Stimulated activated CD4-positive, alpha-beta T cell treated with anti-CD3 and anti-CD28 coated beads, TNF-alpha, amount 100 ng/mL, for 4 hours (primary cell): ENCODE measurements around the gene CDHR5.
"Not testable (repeated sequence)": the region's sequence is repeated elsewhere in the genome, so short reads cannot be mapped to it uniquely, and the experiment has no call there.

ENCODE experiments used
- DNase-seq, 3 experiments: peaks; one replicate each; pipeline ENCODE4 v3.0.0-alpha.2; 2020; ENCODE audit warnings: low read depth in 3 of 3

The CDHR5 gene, protein sequence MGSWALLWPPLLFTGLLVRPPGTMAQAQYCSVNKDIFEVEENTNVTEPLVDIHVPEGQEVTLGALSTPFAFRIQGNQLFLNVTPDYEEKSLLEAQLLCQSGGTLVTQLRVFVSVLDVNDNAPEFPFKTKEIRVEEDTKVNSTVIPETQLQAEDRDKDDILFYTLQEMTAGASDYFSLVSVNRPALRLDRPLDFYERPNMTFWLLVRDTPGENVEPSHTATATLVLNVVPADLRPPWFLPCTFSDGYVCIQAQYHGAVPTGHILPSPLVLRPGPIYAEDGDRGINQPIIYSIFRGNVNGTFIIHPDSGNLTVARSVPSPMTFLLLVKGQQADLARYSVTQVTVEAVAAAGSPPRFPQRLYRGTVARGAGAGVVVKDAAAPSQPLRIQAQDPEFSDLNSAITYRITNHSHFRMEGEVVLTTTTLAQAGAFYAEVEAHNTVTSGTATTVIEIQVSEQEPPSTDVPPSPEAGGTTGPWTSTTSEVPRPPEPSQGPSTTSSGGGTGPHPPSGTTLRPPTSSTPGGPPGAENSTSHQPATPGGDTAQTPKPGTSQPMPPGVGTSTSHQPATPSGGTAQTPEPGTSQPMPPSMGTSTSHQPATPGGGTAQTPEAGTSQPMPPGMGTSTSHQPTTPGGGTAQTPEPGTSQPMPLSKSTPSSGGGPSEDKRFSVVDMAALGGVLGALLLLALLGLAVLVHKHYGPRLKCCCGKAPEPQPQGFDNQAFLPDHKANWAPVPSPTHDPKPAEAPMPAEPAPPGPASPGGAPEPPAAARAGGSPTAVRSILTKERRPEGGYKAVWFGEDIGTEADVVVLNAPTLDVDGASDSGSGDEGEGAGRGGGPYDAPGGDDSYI

GRCh38 chr11:624705-625635, at the start of gene CDHR5:
TSS of gene CDHR5 (minus strand) at chr11:624955. CDS start at chr11:624902, 53 bp downstream.
- DNase-seq = no peak

- DNase-seq = no peak
Observed at GRCh38 chr11:674406-674805, 49.7 kb upstream of the CDHR5 start.

- DNase-seq = no peak
Observed at GRCh38 chr11:673866-674265, 49.1 kb upstream of the CDHR5 start.

GRCh38 chr11:665704-666281, 41.0 kb upstream of the CDHR5 start:
- no peak for DNase-seq

- no peak for DNase-seq
Observed at GRCh38 chr11:665062-665703, 40.4 kb upstream of the CDHR5 start.

- DNase-seq = no peak
Observed at GRCh38 chr11:662689-663274, 38.0 kb upstream of the CDHR5 start.

DNA sequence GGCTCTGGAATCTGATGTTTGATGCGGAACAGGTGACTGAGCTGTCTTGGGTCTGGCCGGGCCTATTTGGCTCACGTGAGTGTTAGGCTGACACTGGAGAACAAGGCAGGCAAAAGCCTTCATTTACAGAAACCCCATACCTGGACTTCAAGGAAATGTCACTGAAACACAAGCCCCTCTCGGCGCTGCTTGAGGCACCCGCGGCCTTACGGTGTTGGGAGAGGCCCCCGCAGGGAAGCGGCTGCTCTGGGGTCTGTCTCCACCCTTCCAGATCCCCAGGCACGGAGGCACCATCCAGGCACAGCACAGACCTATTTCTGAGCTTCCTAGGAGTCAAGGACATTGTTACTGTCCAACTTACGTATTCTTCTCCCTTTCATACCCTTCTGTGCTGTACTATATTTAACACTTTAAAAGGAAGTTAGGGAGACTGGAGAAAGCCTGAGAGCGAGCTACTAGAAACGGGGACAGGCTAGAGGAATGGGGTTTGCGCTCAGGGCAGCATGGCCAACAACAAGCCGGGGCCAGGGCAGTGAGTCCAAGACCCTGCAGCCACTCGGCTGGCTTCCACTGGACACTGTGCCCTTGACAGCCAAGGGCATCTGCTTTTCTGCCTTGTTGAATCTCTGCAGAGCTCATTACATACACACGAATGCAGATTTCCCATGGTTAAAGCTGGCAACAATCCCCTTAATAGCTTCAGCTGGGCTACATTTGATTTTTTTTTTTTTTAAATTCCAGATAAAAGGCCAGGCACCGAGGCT, 36.1 kb upstream of the CDHR5 start:
- no peak for DNase-seq

- no peak for DNase-seq
Observed at GRCh38 chr11:660281-660680, 35.5 kb upstream of the CDHR5 start.

DNA sequence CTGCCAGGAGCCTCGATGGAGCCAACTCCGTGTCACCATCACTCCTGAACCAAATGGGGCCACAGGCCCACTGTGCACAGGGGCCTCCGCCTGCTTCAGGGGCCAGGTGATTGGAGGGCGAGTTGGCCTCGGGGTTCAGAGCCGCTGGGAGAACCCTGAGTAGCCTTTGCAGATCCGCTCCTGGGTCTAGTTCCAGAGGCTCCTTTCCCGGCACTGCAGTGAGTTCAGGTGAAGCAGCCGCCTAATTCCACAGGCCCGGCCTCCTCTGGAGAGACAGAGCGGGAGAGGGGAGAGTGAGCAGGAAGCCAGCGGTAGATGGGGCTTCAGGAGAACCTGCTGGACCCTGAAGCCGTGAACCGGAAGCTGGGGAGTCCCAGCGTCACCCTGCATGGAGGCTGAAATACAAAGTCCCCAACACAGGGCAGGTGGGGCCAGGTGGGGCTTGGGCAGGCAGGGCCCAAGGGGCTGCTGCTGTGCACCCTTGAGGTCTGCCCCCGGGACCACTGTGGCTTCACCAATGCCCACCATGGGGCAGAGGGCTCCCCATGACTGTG, 34.9 kb upstream of the CDHR5 start:
- DNase-seq = no peak

- DNase-seq = no peak
Observed at GRCh38 chr11:657691-658126, 33.0 kb upstream of the CDHR5 start.

DNA sequence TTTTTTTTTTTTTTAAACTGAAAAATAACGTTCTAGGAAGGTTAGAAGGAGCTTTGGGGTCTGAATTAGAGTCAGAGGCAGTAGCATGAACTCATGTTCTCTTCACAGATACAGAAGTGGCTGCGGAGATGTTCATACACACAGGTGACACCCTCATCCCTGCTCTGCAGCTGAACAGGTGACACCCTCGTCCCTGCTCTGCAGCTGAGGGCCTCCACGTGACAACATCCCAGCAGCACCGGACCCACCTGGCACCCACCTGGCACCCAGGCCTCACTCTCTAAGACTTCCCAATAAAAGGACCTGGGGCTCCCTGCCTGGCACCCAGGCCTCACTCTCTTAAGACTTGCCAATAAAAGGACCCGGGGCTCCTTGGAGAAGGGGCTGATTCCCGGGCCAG, 32.1 kb upstream of the CDHR5 start:
- no peak for DNase-seq

- no peak for DNase-seq
Observed at GRCh38 chr11:656426-656825, 31.7 kb upstream of the CDHR5 start.

GRCh38 chr11:655036-655726, 30.4 kb upstream of the CDHR5 start:
- DNase-seq = no peak

DNA sequence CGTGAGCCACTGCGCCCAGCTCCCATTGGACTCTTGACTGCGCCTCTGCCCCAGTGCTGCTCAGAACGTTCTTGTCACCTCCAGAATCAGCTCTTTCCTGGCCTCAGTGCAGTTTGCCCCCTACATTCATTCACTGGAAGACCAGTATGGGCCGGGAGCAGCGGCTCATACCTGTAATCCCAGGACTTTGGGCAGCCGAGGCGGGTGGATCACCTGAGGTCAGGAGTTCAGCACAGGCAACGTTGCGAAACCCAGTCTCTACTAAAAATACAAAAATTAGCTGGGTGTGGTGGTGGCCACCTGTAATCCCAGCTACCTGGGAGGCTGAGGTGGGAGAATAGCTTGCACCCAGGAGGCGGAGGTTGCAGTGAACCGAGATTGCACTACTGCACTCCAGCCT, 29.7 kb upstream of the CDHR5 start:
- DNase-seq = not testable (repeated sequence)

DNA sequence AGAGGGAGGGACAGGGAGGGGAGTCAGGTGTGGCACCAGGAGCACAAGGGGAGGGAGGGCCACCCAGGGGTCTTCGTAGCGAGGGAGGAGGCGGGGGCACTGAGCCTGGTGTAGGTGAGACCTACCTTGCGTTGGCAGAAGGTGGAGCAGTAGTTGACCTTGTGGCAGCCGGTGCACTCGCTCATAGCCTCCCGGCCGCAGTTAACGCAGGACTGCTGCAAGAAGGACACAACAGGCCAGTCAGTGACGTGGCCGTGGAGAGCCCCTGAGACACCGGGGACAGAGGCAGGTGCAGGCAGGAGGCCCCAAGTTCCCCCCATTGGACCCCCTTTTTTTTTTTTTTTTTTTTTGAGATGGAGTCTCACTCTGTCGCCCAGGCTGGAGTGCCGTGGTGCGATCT, 29.1 kb upstream of the CDHR5 start:
- DNase-seq = no peak

DNA sequence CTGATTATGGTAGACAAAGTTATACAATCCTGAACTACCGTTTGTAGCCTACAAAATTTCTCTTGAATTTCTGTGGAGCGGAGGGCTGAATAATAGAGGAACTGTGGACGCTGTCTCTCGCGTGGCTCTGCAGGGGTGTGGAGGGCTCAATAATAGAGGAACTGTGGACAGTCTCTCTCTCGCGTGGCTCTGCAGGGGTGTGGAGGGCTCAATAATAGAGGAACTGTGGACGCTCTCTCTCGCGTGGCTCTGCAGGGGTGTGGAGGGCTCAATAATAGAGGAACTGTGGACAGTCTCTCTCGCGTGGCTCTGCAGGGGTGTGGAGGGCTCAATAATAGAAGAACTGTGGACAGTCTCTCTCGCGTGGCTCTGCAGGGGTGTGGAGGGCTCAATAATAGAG, 28.4 kb upstream of the CDHR5 start:
- not testable (repeated sequence) for DNase-seq

GRCh38 chr11:650482-650881, 25.7 kb upstream of the CDHR5 start:
- no peak for DNase-seq

DNA sequence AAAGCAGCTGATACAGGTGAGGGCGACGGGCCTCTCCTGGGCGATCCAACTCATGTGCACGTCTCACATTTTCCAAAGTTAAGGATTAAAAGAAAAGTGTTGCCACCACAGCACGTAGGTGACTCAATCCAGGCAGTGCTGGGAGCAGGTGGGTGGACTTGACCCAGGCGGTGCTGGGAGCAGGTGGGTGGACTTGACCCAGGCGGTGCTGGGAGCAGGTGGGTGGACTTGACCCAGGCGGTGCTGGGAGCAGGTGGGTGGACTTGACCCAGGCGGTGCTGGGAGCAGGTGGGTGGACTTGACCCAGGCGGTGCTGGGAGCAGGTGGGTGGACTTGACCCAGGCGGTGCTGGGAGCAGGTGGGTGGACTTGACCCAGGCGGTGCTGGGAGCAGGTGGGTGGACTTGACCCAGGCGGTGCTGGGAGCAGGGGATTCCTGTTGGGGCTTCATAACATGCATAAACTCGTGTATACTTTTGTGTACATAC, 23.0 kb upstream of the CDHR5 start:
- DNase-seq = not testable (repeated sequence)

DNA sequence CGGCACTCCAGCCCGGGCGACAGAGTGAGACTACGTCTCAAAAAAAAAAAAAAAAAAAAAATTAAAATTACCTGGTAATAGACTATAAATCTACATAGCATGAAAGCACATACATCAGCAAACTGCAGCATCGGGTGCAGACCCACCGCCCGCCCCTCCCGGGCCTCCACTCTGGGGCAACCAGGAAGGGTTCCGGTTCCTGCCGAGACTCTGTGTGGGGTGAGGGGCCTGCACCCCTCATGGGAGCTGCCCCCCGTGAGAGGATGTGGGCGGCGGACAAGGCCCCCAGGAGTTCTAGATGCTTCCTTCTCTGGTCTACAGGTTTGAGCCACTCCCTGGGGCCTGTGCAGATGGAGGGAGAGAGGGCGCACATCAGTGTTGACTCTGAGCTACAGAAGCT, 21.5 kb upstream of the CDHR5 start:
- DNase-seq = no peak
